Measurements from ENCODE around the gene DCC.

The DCC gene

GRCh38 chr18:52936931-52937330, 596.9 kb downstream of the DCC start:
- Histone ChIP-seq H3K4me3 (ENCODE audit: low read length) (no peak overlapping the region), H3K4me2 (ENCODE audit: low read length) (no peak overlapping the region), H4K20me1 (ENCODE audit: control insufficient read depth, insufficient read depth, low read depth, low read length) (no peaks in the 10 kb centered on the region), H3K9me2 (replicated peaks; ENCODE audit: control insufficient read depth, low read length) (no peaks in the 10 kb centered on the region), H3K9me3 (ENCODE audit: control insufficient read depth, insufficient read depth, low read length) (no peaks in the 10 kb centered on the region), H3K36me3 (ENCODE audit: control insufficient read depth, low read length) (no peaks in the 10 kb centered on the region), H3K79me2 (ENCODE audit: control insufficient read depth, low read length) (no peaks in the 10 kb centered on the region), H3F3A (ENCODE audit: control insufficient read depth, insufficient read depth) (no peaks in the 10 kb centered on the region), H3K27me3 (ENCODE audit: control insufficient read depth, low read length) (no peaks in the 10 kb centered on the region), H3K27ac (ENCODE audit: low read depth, low read length) (no peak overlapping the region), H3K4me1 (ENCODE audit: control insufficient read depth, low read length) (no peaks in the 10 kb centered on the region)
- TF ChIP-seq CTCF (IDR thresholded peaks at IDR 0.05; ENCODE audit: low read depth, low read length, poor library complexity, severe bottlenecking): no peak
- no peak for TF ChIP-seq EZH2phosphoT487 (IDR thresholded peaks at IDR 0.05; ENCODE audit: borderline replicate concordance, low read length)

GRCh38 chr18:52937840-52938239, 597.8 kb downstream of the DCC start:
- no peaks in the 10 kb centered on the region for H3F3A ChIP-seq (ENCODE audit: control insufficient read depth, insufficient read depth)
- H3K4me1 ChIP-seq (ENCODE audit: control insufficient read depth, low read length): no peaks in the 10 kb centered on the region
- no peaks in the 10 kb centered on the region for H4K20me1 ChIP-seq (ENCODE audit: control insufficient read depth, insufficient read depth, low read depth, low read length)
- no peaks in the 10 kb centered on the region for H3K9me3 ChIP-seq (ENCODE audit: control insufficient read depth, insufficient read depth, low read length)
- H3K4me2 ChIP-seq (ENCODE audit: low read length): no peak overlapping the region
- no peaks in the 10 kb centered on the region for H3K27me3 ChIP-seq (ENCODE audit: control insufficient read depth, low read length)
- H3K27ac ChIP-seq (ENCODE audit: low read depth, low read length): no peak overlapping the region
- no peaks in the 10 kb centered on the region for H3K79me2 ChIP-seq (ENCODE audit: control insufficient read depth, low read length)
- no peaks in the 10 kb centered on the region for H3K9me2 ChIP-seq (replicated peaks; ENCODE audit: control insufficient read depth, low read length)
- TF ChIP-seq EZH2phosphoT487 (IDR thresholded peaks at IDR 0.05; ENCODE audit: borderline replicate concordance, low read length) (no peak), CTCF (IDR thresholded peaks at IDR 0.05; ENCODE audit: low read depth, low read length, poor library complexity, severe bottlenecking) (no peak)
- no peaks in the 10 kb centered on the region for H3K36me3 ChIP-seq (ENCODE audit: control insufficient read depth, low read length)
- no peak overlapping the region for H3K4me3 ChIP-seq (ENCODE audit: low read length)

DNA sequence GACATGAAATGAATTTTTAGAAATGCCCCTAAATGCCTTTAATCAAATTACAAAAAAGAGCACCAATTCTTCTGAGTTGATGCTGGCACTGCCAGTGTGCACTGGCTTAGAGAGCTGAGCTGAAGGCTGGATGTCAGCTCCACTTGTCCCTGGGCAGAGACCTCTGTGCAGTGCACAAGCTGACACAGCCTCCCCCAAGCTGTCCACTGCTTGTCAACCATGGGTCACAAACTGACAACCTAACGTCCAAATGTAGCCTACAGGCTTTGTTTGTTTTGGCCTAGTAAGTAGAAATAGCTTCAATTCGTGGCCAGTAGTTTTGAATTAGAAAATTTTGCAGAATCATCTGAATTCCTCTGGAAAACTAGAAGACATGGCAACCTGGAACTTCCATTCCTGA, 605.6 kb downstream of the DCC start:
- Histone ChIP-seq H3K4me1 (ENCODE audit: control insufficient read depth, low read length) (no peaks in the 10 kb centered on the region), H4K20me1 (ENCODE audit: control insufficient read depth, insufficient read depth, low read depth, low read length) (no peaks in the 10 kb centered on the region)

More for the DNA sequence above, 605.6 kb downstream of the DCC start:
- Histone ChIP-seq H3K79me2 (ENCODE audit: control insufficient read depth, low read length) (no peaks in the 10 kb centered on the region), H3F3A (ENCODE audit: control insufficient read depth, insufficient read depth) (no peaks in the 10 kb centered on the region), H3K9me2 (replicated peaks; ENCODE audit: control insufficient read depth, low read length) (no peaks in the 10 kb centered on the region), H3K9me3 (ENCODE audit: control insufficient read depth, insufficient read depth, low read length) (no peaks in the 10 kb centered on the region), H3K4me2 (ENCODE audit: low read length) (no peak overlapping the region), H3K36me3 (ENCODE audit: control insufficient read depth, low read length) (no peaks in the 10 kb centered on the region), H3K27ac (ENCODE audit: low read depth, low read length) (no peak overlapping the region), H3K27me3 (ENCODE audit: control insufficient read depth, low read length) (no peaks in the 10 kb centered on the region), H3K4me3 (ENCODE audit: low read length) (no peak overlapping the region)
- TF ChIP-seq EZH2phosphoT487 (IDR thresholded peaks at IDR 0.05; ENCODE audit: borderline replicate concordance, low read length) (no peak), CTCF (IDR thresholded peaks at IDR 0.05; ENCODE audit: low read depth, low read length, poor library complexity, severe bottlenecking) (no peak)
